Measurements from ENCODE around the gene KAT2A. TPM values are rescaled to one million over a fixed set of nuclear protein-coding genes. Genes with fewer than 3 reads are reported as not detected.

The KAT2A gene
- total RNA-seq, 2 donors from 2014 or later = 26.4 to 31.3 TPM

- ATAC-seq (ENCODE audit: insufficient number of reproducible peaks, low FRiP score, low read depth) (no peak), DNase-seq (ENCODE audit: low spot score) (no peak)
- H3K9me3 ChIP-seq = no peaks in the 10 kb centered on the region
- no peak overlapping the region for H3K4me3 ChIP-seq
- no peak overlapping the region for H3K27ac ChIP-seq
- H3K36me3 ChIP-seq = no peaks in the 10 kb centered on the region
- no peaks in the 10 kb centered on the region for H3K4me1 ChIP-seq (ENCODE audit: control insufficient read depth in 1 of 2, low read depth in 2 of 2)
- no peak for TF ChIP-seq CTCF (IDR thresholded peaks at IDR 0.05)
- no peaks in the 10 kb centered on the region for H3K27me3 ChIP-seq (replicated peaks; ENCODE audit: insufficient read depth)
These were observed 42.7 kb upstream of the KAT2A start for GRCh38 chr17:42163696-42164407.

DNA sequence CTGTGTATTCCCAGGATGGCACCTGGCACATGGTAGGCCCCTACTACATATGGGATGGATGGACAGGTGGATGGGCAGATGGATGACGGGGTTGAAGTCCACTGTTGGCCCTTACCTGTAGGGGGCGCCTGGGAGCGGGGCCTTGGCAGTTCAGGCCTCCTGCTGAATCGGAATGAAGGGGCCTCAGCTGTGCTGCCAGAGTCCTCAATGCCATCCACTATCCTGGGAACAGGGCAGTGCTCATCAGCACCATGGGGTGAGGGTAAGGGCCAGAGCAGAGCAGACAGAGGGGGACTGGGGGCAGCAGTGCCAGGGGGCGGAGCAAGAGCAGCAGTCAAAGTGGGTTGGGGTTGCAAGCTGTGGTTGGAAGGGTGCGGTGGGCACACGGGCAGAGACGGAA, 41.9 kb upstream of the KAT2A start:
- no peak for TF ChIP-seq CTCF (IDR thresholded peaks at IDR 0.05)
- no peaks in the 10 kb centered on the region for H3K36me3 ChIP-seq
- H3K9me3 ChIP-seq = no peaks in the 10 kb centered on the region
- ATAC-seq (ENCODE audit: insufficient number of reproducible peaks, low FRiP score, low read depth) (no peak), DNase-seq (ENCODE audit: low spot score) (no peak)
- no peak overlapping the region for H3K27ac ChIP-seq
- no peak overlapping the region for H3K4me3 ChIP-seq
- no peaks in the 10 kb centered on the region for H3K4me1 ChIP-seq (ENCODE audit: control insufficient read depth in 1 of 2, low read depth in 2 of 2)
- no peaks in the 10 kb centered on the region for H3K27me3 ChIP-seq (replicated peaks; ENCODE audit: insufficient read depth)

- Histone ChIP-seq H3K4me1 (ENCODE audit: control insufficient read depth in 1 of 2, low read depth in 2 of 2) (peaks cover 0 to 2% of the 10 kb centered on the region in 2 donors), H3K27ac (no peak overlapping the region), H3K9me3 (no peaks in the 10 kb centered on the region), H3K4me3 (no peak overlapping the region), H3K27me3 (replicated peaks; ENCODE audit: insufficient read depth) (no peaks in the 10 kb centered on the region), H3K36me3 (no peaks in the 10 kb centered on the region)
- no peak for DNase-seq (ENCODE audit: low spot score)
- TF ChIP-seq CTCF (IDR thresholded peaks at IDR 0.05) = no peak
- ATAC-seq (ENCODE audit: insufficient number of reproducible peaks, low FRiP score, low read depth) = no peak
These were observed 39.4 kb upstream of the KAT2A start for GRCh38 chr17:42160531-42160910.

DNA sequence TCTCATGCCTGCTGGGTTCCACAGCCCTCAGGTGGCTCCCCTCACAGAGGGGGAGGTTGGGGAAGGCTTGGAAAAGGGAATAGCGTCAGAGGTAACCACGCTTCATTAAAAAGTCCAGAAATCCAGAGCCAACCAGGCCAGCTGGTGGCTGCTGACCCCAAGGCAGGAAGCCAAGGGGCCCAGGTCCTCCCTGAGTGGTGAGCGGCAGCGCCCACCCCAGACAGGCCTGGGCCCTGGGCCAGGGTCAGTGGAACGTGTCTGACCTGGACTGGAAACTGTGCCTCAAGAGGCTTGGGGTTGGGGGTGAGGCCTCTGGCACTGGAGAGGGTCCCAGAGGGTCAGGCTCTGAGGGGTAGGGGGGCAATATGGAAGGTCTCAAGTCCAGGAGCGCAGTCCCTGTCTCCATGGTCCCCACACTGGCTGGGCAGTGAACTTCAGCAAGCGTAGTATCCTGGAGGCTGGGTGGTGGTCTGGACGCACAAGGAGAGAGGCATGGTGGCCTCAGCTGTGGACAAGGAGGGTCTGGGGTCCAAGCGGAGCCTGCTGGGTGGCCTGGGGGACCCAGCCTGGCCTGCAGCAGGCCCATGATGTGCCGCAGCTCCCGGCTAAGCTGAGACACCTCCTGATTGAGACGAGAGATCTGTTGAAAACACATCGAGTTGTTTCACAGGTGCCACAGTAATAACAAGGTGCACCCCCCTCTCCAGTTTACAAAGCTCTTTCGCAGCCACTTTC, 38.8 kb upstream of the KAT2A start:
- no peak overlapping the region for H3K4me3 ChIP-seq
- no peaks in the 10 kb centered on the region for H3K9me3 ChIP-seq
- H3K27me3 ChIP-seq (replicated peaks; ENCODE audit: insufficient read depth) = no peaks in the 10 kb centered on the region
- no peak overlapping the region for H3K27ac ChIP-seq
- H3K4me1 ChIP-seq (ENCODE audit: control insufficient read depth in 1 of 2, low read depth in 2 of 2) = peaks cover 0 to 5% of the 10 kb centered on the region in 2 donors
- no peaks in the 10 kb centered on the region for H3K36me3 ChIP-seq
- no peak for TF ChIP-seq CTCF (IDR thresholded peaks at IDR 0.05)
- DNase-seq (ENCODE audit: low spot score) (no peak), ATAC-seq (ENCODE audit: insufficient number of reproducible peaks, low FRiP score, low read depth) (no peak)

DNA sequence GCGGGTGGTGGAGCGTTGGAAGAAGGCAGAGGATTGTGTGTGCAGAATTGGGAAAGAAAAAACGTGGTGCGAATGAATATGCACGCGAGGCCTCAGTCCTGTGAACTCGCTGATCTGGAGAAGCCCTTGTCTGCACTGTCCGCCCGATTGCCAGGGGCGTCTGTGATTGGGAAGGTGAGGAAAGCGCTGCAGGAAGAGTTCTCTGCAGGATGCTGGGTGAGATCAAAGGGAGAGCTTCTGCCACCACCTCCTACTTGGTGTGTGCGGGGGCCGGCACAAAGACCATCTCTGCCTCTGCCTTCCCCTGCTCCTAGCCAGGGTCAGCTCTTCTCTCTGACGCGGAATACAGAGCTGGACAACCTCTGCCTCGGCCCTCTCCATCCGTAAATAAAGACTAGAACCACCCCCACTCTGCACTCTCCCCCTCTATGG, 34.5 kb upstream of the KAT2A start:
- Histone ChIP-seq H3K27ac (no peak overlapping the region), H3K36me3 (no peaks in the 10 kb centered on the region), H3K27me3 (replicated peaks; ENCODE audit: insufficient read depth) (no peaks in the 10 kb centered on the region), H3K9me3 (no peaks in the 10 kb centered on the region), H3K4me3 (peak overlapping the region; percentile 97), H3K4me1 (ENCODE audit: control insufficient read depth in 1 of 2, low read depth in 2 of 2) (peaks cover 19 to 33% of the 10 kb centered on the region in 2 donors)
- no peak for ATAC-seq (ENCODE audit: insufficient number of reproducible peaks, low FRiP score, low read depth)
- DNase-seq (ENCODE audit: low spot score) = no peak
- TF ChIP-seq CTCF (IDR thresholded peaks at IDR 0.05) = no peak
